Transverse colon (tissue), 4 donors: ENCODE measurements around the gene CDH13. TPM values are rescaled to one million over a fixed set of nuclear protein-coding genes. Genes with fewer than 3 reads are reported as not detected.

Source experiments
- DNase-seq: peaks from one replicate; pipeline ENCODE4 v3.0.0-alpha.2; 2019
- H3K27ac ChIP-seq, 4 donors: fragments of 200-600 bp; sonication (generic); 2 replicates each; pipeline ENCODE4 v1.5.1; 2016 to 2018; ENCODE audit warnings: inconsistent platforms in 4 of 4
- H3K27me3 ChIP-seq: fragments of 200-600 bp; sonication (generic); 2 replicates; pipeline ENCODE4 v1.5.1; 2017; ENCODE audit warnings: inconsistent platforms
- H3K36me3 ChIP-seq, 4 donors: fragments of 200-600 bp; sonication (generic); 2 replicates each; pipeline ENCODE4 v1.5.1; 2017 to 2019; ENCODE audit warnings: inconsistent platforms in 4 of 4
- H3K4me1 ChIP-seq, 4 donors: fragments of 200-600 bp; sonication (generic); 2 replicates each; pipeline ENCODE4 v1.5.1; 2017 to 2020; ENCODE audit warnings: inconsistent platforms in 4 of 4
- H3K4me3 ChIP-seq, 4 donors: fragments of 200-600 bp; sonication (generic); 1 replicate in 1 of 4; 2 replicates in 3 of 4; pipeline versions ENCODE4 v1.5.1 to v1.6.1; 2017 to 2019; ENCODE audit warnings: inconsistent platforms in 4 of 4
- H3K9me3 ChIP-seq, 2 donors: fragments of 200-600 bp; sonication (generic); 2 replicates each; pipeline ENCODE4 v1.5.1; 2017 to 2019; ENCODE audit warnings: inconsistent platforms in 2 of 2
- CTCF ChIP-seq, 5 experiments: fragments of 200-600 bp in 3 of 5; fragments of 450-650 bp in 2 of 5; sonication (generic) in 3 of 5; IDR thresholded peaks; 1 replicate in 2 of 5; 2 replicates in 3 of 5; pipeline ENCODE4 v1.5.1; 2016 to 2017; ENCODE audit warnings: antibody characterized with exemption in 5 of 5, inconsistent platforms in 3 of 5, mild to moderate bottlenecking in 2 of 5, moderate library complexity in 1 of 5
- EP300 ChIP-seq: sonication (generic); formaldehyde crosslinking; IDR thresholded peaks from one replicate; pipeline ENCODE4 v1.6.1; 2017; ENCODE audit warnings: antibody characterized with exemption, low read depth
- POLR2A ChIP-seq: fragments of 450-650 bp; IDR thresholded peaks from one replicate; pipeline ENCODE4 v1.6.1; 2016; ENCODE audit warnings: antibody characterized with exemption, mild to moderate bottlenecking, moderate library complexity
- POLR2AphosphoS5 ChIP-seq, 3 donors: sonication (generic); formaldehyde crosslinking; IDR thresholded peaks; one replicate each; pipeline ENCODE4 v1.6.1; 2016; ENCODE audit warnings: antibody characterized with exemption in 3 of 3
- WGBS, 2 donors: methylation state at CpG; one replicate each; pipeline ENCODE4 v1.1.5; 2018; ENCODE audit warnings: low coverage in 1 of 2; 5-methylcytosine and 5-hydroxymethylcytosine counted together
- in situ Hi-C, 4 donors: fragments of 200-750 bp; cut with MboI; loops; one replicate each; pipeline versions ENCODE4 v1.15.0 to v1.15.1; 2017; ENCODE audit warnings: low sequenced_read_pairs in 3 of 4, low pct_ligation_motif_present in 1 of 4, low pct_unique_long_range_greater_than_20kb in 1 of 4
- intact Hi-C: fragments of 100-400 bp; cut with DNase I; formaldehyde crosslinking; loops from one replicate; pipeline ENCODE4 v1.15.1; 2023; ENCODE audit warnings: low total_unique reads
- total RNA-seq, 4 donors: library from RNA; depleted of rRNA; stranded (reverse); fragments of >200 nt; gene quantifications; one replicate each; pipeline ENCODE4 v1.1.0, GENCODE V29; 2016

Gene CDH13
- total RNA-seq, 4 donors from 2014 or later: 3.8 to 28.1 (median 5.8) TPM

GRCh38 chr16:83400234-83400633 lies 773.5 kb downstream of the CDH13 start:
- Histone ChIP-seq H3K27me3 (no peaks in the 10 kb centered on the region), H3K9me3 (no peaks in the 10 kb centered on the region), H3K4me3 (no peak overlapping the region), H3K27ac (no peak overlapping the region), H3K36me3 (no peaks in the 10 kb centered on the region), H3K4me1 (no peaks in the 10 kb centered on the region)
- DNase-seq: no peak
- TF ChIP-seq EP300 (no peak), POLR2A (no peak), CTCF (IDR thresholded peaks at IDR 0.05) (no peak), POLR2AphosphoS5 (IDR thresholded peaks at IDR 0.05) (no peak)
- WGBS, 2 donors: 68 to 83% methylated on average over 1 to 4 of the region's 4 CpGs
- in situ Hi-C loops (no loop called here), intact Hi-C loops (no loop called here)

GRCh38 chr16:83402160-83402814 lies 775.5 kb downstream of the CDH13 start:
- Histone ChIP-seq H3K4me1 (no peaks in the 10 kb centered on the region), H3K36me3 (no peaks in the 10 kb centered on the region), H3K9me3 (no peaks in the 10 kb centered on the region), H3K27ac (no peak overlapping the region), H3K4me3 (no peak overlapping the region), H3K27me3 (no peaks in the 10 kb centered on the region)
- intact Hi-C loops: no loop called here
- DNase-seq: no peak
- in situ Hi-C loops: no loop called here
- WGBS, 2 donors: 85 to 91% methylated on average over 5 to 6 of the region's 6 CpGs
- TF ChIP-seq EP300 (no peak), POLR2AphosphoS5 (IDR thresholded peaks at IDR 0.05) (no peak), CTCF (IDR thresholded peaks at IDR 0.05) (no peak), POLR2A (no peak)

GRCh38 chr16:83402967-83403366 lies 776.2 kb downstream of the CDH13 start:
- Histone ChIP-seq H3K4me3 (no peak overlapping the region), H3K36me3 (no peaks in the 10 kb centered on the region), H3K9me3 (no peaks in the 10 kb centered on the region), H3K27me3 (no peaks in the 10 kb centered on the region), H3K27ac (no peak overlapping the region), H3K4me1 (no peaks in the 10 kb centered on the region)
- TF ChIP-seq POLR2A (no peak), CTCF (IDR thresholded peaks at IDR 0.05) (no peak), POLR2AphosphoS5 (IDR thresholded peaks at IDR 0.05) (no peak)
- in situ Hi-C loops (no loop called here), intact Hi-C loops (no loop called here)
- 71 to 73% methylated on average over 4 of the region's 4 CpGs for WGBS, 2 donors
- no peak for DNase-seq

- in situ Hi-C loops: no loop called here
- no peak for TF ChIP-seq POLR2A
- no peak for TF ChIP-seq CTCF (IDR thresholded peaks at IDR 0.05)
- no peak for TF ChIP-seq EP300
- TF ChIP-seq POLR2AphosphoS5 (IDR thresholded peaks at IDR 0.05): no peak
- H3K27me3 ChIP-seq: no peaks in the 10 kb centered on the region
- 79 to 82% methylated on average over 2 of the region's 2 CpGs for WGBS, 2 donors
- intact Hi-C loops: no loop called here
- no peak for DNase-seq
- H3K9me3 ChIP-seq: no peaks in the 10 kb centered on the region
- no peaks in the 10 kb centered on the region for H3K36me3 ChIP-seq
- no peak overlapping the region for H3K4me3 ChIP-seq
- H3K4me1 ChIP-seq: no peaks in the 10 kb centered on the region
- H3K27ac ChIP-seq: no peak overlapping the region
These were observed 777.0 kb downstream of the CDH13 start for GRCh38 chr16:83403761-83404160.
